Measurements from ENCODE around the gene EFCAB5.

- peak; percentile 66 to 76 for TF ChIP-seq RAD21 (IDR thresholded peaks at IDR 0.05 in 1 of 2, conservative IDR thresholded peaks at IDR 0.05 in 1 of 2; ENCODE audit: low read depth in 2 of 2, low read length in 2 of 2)
- no peak for TF ChIP-seq POLR2A (IDR thresholded peaks at IDR 0.05; ENCODE audit: control extremely low read depth in 1 of 2, low read depth in 2 of 2, low read length in 2 of 2)
- TF ChIP-seq, protein P1, sequence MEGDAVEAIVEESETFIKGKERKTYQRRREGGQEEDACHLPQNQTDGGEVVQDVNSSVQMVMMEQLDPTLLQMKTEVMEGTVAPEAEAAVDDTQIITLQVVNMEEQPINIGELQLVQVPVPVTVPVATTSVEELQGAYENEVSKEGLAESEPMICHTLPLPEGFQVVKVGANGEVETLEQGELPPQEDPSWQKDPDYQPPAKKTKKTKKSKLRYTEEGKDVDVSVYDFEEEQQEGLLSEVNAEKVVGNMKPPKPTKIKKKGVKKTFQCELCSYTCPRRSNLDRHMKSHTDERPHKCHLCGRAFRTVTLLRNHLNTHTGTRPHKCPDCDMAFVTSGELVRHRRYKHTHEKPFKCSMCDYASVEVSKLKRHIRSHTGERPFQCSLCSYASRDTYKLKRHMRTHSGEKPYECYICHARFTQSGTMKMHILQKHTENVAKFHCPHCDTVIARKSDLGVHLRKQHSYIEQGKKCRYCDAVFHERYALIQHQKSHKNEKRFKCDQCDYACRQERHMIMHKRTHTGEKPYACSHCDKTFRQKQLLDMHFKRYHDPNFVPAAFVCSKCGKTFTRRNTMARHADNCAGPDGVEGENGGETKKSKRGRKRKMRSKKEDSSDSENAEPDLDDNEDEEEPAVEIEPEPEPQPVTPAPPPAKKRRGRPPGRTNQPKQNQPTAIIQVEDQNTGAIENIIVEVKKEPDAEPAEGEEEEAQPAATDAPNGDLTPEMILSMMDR (IDR thresholded peaks at IDR 0.05; ENCODE audit: control extremely low read depth in 1 of 3, insufficient read depth in 1 of 3, low read depth in 1 of 3, low read length in 3 of 3) = peak; percentile 47 to 82 (median 80)
- no peak for TF ChIP-seq RXRA (IDR thresholded peaks at IDR 0.05; ENCODE audit: insufficient read depth, low read depth, low read length)
- TF ChIP-seq EZH2 (IDR thresholded peaks at IDR 0.05; ENCODE audit: low read depth, low read length, severe bottlenecking) = no peak
- TF ChIP-seq CEBPB (IDR thresholded peaks at IDR 0.05; ENCODE audit: low read depth, low read length) = no peak
- no peak for TF ChIP-seq SIX5 (IDR thresholded peaks at IDR 0.05; ENCODE audit: low read depth, low read length)
- no peak for TF ChIP-seq EP300 (IDR thresholded peaks at IDR 0.05; ENCODE audit: borderline replicate concordance in 1 of 2, low read depth in 2 of 2, low read length in 2 of 2)
- TF ChIP-seq CREB1 (IDR thresholded peaks at IDR 0.05) = no peak
Observed at GRCh38 chr17:29931231-29931932, 10.1 kb upstream of the EFCAB5 start.
